ENCODE data around the gene EML1. TPM values are rescaled to one million over a fixed set of nuclear protein-coding genes. Genes with fewer than 3 reads are reported as not detected.

EML1 gene
- total and polyA plus RNA-seq, 2 of the 13 experiments (the other 11 are each of a cell fraction or from before 2014, with no cell fraction given), result 0.59 to 1.7 TPM

- Histone ChIP-seq H3K4me1 (ENCODE audit: insufficient read depth, low read length) (no peaks in the 10 kb centered on the region), H3K9ac (ENCODE audit: insufficient read depth, low read depth, low read length) (no peak overlapping the region), H4K20me1 (ENCODE audit: insufficient read depth, low read length) (no peaks in the 10 kb centered on the region), H3K9me3 (ENCODE audit: low read length) (no peaks in the 10 kb centered on the region), H3K79me2 (ENCODE audit: insufficient read depth, low read length) (no peaks in the 10 kb centered on the region), H3K27ac (ENCODE audit: extremely low read length, insufficient read depth, low read length) (no peak overlapping the region), H3K4me3 (replicated peaks in 1 of 3; ENCODE audit: insufficient read depth in 1 of 3, low read depth in 2 of 3, low read length in 3 of 3) (no peak overlapping the region), H2AFZ (ENCODE audit: low read length) (no peak overlapping the region), H3K36me3 (replicated peaks in 1 of 2; ENCODE audit: control insufficient read depth in 1 of 2, insufficient read depth in 2 of 2, low read length in 2 of 2) (no peaks in the 10 kb centered on the region), H3K27me3 (ENCODE audit: control insufficient read depth in 1 of 2, insufficient read depth in 2 of 2, low read length in 2 of 2) (no peaks in the 10 kb centered on the region), H3K4me2 (ENCODE audit: low read depth, low read length) (no peak overlapping the region)
- ATAC-seq (no peak), DNase-seq (ENCODE audit: low spot score) (no peak), FAIRE-seq (no peak)
- TF ChIP-seq ZNF850 (CRISPR knock-in tag; conservative IDR thresholded peaks at IDR 0.05) (no peak), KLF12 (CRISPR knock-in tag; IDR thresholded peaks at IDR 0.05; ENCODE audit: borderline replicate concordance) (no peak), SOX13 (IDR thresholded peaks at IDR 0.05) (no peak), SOX13 (CRISPR knock-in tag; conservative IDR thresholded peaks at IDR 0.05 in 1 of 2, IDR thresholded peaks at IDR 0.05 in 1 of 2) (no peak), CAMTA2 (CRISPR knock-in tag; IDR thresholded peaks at IDR 0.05; ENCODE audit: borderline replicate concordance) (no peak), KLF9 (CRISPR knock-in tag; IDR thresholded peaks at IDR 0.05; ENCODE audit: low read depth) (no peak), SRF (IDR thresholded peaks at IDR 0.05; ENCODE audit: low read depth, low read length) (no peak), YEATS4 (CRISPR knock-in tag; IDR thresholded peaks at IDR 0.05; ENCODE audit: borderline replicate concordance) (no peak)
- intact Hi-C loops (cut with micrococcal nuclease; ENCODE audit: unreplicated experiment), result no loop called here
- CTCF ChIA-PET (ENCODE audit: low intra/inter-chr PET ratio, low total read pairs), result no interaction called here
- POLR2A ChIA-PET, result no interaction called here
- in situ Hi-C loops (cut with HindIII; ENCODE audit: extremely low pct_ligation_motif_present, low pct_unique_long_range_greater_than_20kb), result no loop called here
- WGBS (ENCODE audit: low lambda C conversion rate), result 79% methylated on average over 2 of the region's 2 CpGs
- BruUV-seq (replicated peaks), result no TSS peak
These were observed 99.2 kb downstream of the EML1 start for GRCh38 chr14:99892406-99892805.

DNA sequence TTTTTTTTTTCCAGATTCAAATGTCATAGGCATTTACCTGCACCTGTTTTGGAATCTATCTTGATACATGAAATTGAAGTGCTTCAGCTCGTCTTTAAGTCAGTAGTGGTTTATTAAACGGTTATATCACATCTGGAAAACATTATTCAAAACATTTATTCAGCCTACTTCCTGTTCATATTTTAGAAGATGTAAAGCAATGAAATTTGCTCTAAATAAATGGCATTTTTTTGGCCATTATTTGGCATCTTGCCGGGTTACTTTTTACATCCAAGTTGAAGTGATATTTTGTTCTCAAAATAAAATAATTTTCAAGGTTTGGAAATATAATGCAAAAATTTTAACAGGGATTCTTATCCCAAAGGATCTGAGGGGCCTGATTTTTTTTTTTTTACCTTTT is 103.1 kb downstream of the EML1 start:
- Histone ChIP-seq H3K9me3 (ENCODE audit: low read length) (no peaks in the 10 kb centered on the region), H3K4me1 (ENCODE audit: insufficient read depth, low read length) (no peaks in the 10 kb centered on the region), H3K27ac (ENCODE audit: extremely low read length, insufficient read depth, low read length) (no peak overlapping the region), H3K36me3 (replicated peaks in 1 of 2; ENCODE audit: control insufficient read depth in 1 of 2, insufficient read depth in 2 of 2, low read length in 2 of 2) (no peaks in the 10 kb centered on the region), H3K4me3 (replicated peaks in 1 of 3; ENCODE audit: insufficient read depth in 1 of 3, low read depth in 2 of 3, low read length in 3 of 3) (no peak overlapping the region), H3K27me3 (ENCODE audit: control insufficient read depth in 1 of 2, insufficient read depth in 2 of 2, low read length in 2 of 2) (no peaks in the 10 kb centered on the region), H3K4me2 (ENCODE audit: low read depth, low read length) (no peak overlapping the region), H4K20me1 (ENCODE audit: insufficient read depth, low read length) (no peaks in the 10 kb centered on the region), H3K79me2 (ENCODE audit: insufficient read depth, low read length) (no peaks in the 10 kb centered on the region), H3K9ac (ENCODE audit: insufficient read depth, low read depth, low read length) (no peak overlapping the region), H2AFZ (ENCODE audit: low read length) (no peak overlapping the region)
- 49% methylated on average over 3 of the region's 3 CpGs for WGBS (ENCODE audit: low lambda C conversion rate)
- ChIA-PET CTCF (ENCODE audit: low intra/inter-chr PET ratio, low total read pairs) (no interaction called here), POLR2A (no interaction called here)
- no peak for FAIRE-seq
- intact Hi-C loops (cut with micrococcal nuclease; ENCODE audit: unreplicated experiment), result no loop called here
- no peak for ATAC-seq
- no TSS peak for BruUV-seq (replicated peaks)
- no peak for DNase-seq (ENCODE audit: low spot score)
- in situ Hi-C loops (cut with HindIII; ENCODE audit: extremely low pct_ligation_motif_present, low pct_unique_long_range_greater_than_20kb), result no loop called here
- TF ChIP-seq MAZ (IDR thresholded peaks at IDR 0.05; ENCODE audit: borderline replicate concordance, low read depth, low read length) (no peak), MAZ (CRISPR knock-in tag; IDR thresholded peaks at IDR 0.05; ENCODE audit: low read depth) (no peak), LCORL (IDR thresholded peaks at IDR 0.05) (no peak), LCORL (CRISPR knock-in tag; IDR thresholded peaks at IDR 0.05) (no peak), FOXA3 (CRISPR knock-in tag; IDR thresholded peaks at IDR 0.05) (no peak), IRF9 (CRISPR knock-in tag; IDR thresholded peaks at IDR 0.05; ENCODE audit: borderline replicate concordance) (no peak), CHD4 (IDR thresholded peaks at IDR 0.05; ENCODE audit: borderline replicate concordance, low read length) (no peak), ZSCAN30 (CRISPR knock-in tag; IDR thresholded peaks at IDR 0.05) (no peak), GPN1 (CRISPR knock-in tag; IDR thresholded peaks at IDR 0.05; ENCODE audit: borderline replicate concordance) (no peak), POLR2G (IDR thresholded peaks at IDR 0.05; ENCODE audit: low read depth, low read length) (no peak), HNRNPK (IDR thresholded peaks at IDR 0.05; ENCODE audit: low read depth, low read length, poor library complexity, severe bottlenecking) (no peak), SP4 (CRISPR knock-in tag; IDR thresholded peaks at IDR 0.05) (no peak)
- TF ChIP-seq, protein P1, sequence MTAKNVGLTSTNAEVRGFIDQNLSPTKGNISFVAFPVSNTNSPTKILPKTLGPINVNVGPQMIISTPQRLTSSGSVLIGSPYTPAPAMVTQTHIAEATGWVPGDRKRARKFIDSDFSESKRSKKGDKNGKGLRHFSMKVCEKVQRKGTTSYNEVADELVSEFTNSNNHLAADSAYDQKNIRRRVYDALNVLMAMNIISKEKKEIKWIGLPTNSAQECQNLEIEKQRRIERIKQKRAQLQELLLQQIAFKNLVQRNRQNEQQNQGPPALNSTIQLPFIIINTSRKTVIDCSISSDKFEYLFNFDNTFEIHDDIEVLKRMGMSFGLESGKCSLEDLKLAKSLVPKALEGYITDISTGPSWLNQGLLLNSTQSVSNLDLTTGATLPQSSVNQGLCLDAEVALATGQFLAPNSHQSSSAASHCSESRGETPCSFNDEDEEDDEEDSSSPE (CRISPR knock-in tag; IDR thresholded peaks at IDR 0.05), result no peak
